HG02623 (cell line): ENCODE data around the gene PIK3R1.

Experiments
- ATAC-seq: cut with Tn5 transposase; IDR thresholded peaks from one replicate; pipeline ENCODE4 v1.9.1; 2021; ENCODE audit warnings: moderate library complexity; ENCODE audit not compliant: unreplicated experiment

Gene PIK3R1

GRCh38 chr5:68267066-68267465, 51.5 kb downstream of the PIK3R1 start:
- ATAC-seq = no peak

GRCh38 chr5:68268101-68268851, 52.7 kb downstream of the PIK3R1 start:
- no peak for ATAC-seq

- no peak for ATAC-seq
Observed at GRCh38 chr5:68268852-68269130, 53.2 kb downstream of the PIK3R1 start.

GRCh38 chr5:68269820-68270219, 54.3 kb downstream of the PIK3R1 start:
- ATAC-seq = no peak

- no peak for ATAC-seq
Observed at GRCh38 chr5:68270399-68270975, 54.9 kb downstream of the PIK3R1 start.

- no peak for ATAC-seq
Observed at GRCh38 chr5:68271124-68271523, 55.6 kb downstream of the PIK3R1 start.

GRCh38 chr5:68272289-68272688, 56.7 kb downstream of the PIK3R1 start:
- no peak for ATAC-seq

GRCh38 chr5:68273717-68274409, 58.3 kb downstream of the PIK3R1 start:
- ATAC-seq = peak; percentile 63

GRCh38 chr5:68274847-68275651, 59.5 kb downstream of the PIK3R1 start:
- peak; percentile 38 for ATAC-seq

GRCh38 chr5:68276740-68277139, 61.2 kb downstream of the PIK3R1 start:
- ATAC-seq = no peak

- ATAC-seq = no peak
Observed at GRCh38 chr5:68277431-68277830, 61.9 kb downstream of the PIK3R1 start.

GRCh38 chr5:68279984-68280383, 64.4 kb downstream of the PIK3R1 start:
- ATAC-seq = no peak

- ATAC-seq = no peak
Observed at GRCh38 chr5:68282001-68282400, 66.4 kb downstream of the PIK3R1 start.

GRCh38 chr5:68283766-68284165, 68.2 kb downstream of the PIK3R1 start:
- no peak for ATAC-seq

- peak; percentile 28 for ATAC-seq
Observed at GRCh38 chr5:68285075-68285840, 69.7 kb downstream of the PIK3R1 start.

GRCh38 chr5:68285851-68286611, 70.5 kb downstream of the PIK3R1 start:
- ATAC-seq = no peak

- no peak for ATAC-seq
Observed at GRCh38 chr5:68286612-68286912, 71.0 kb downstream of the PIK3R1 start.

GRCh38 chr5:68287631-68287975, 72.0 kb downstream of the PIK3R1 start:
- ATAC-seq = no peak

- peak; percentile 73 for ATAC-seq
Observed at GRCh38 chr5:68287976-68288706, 72.6 kb downstream of the PIK3R1 start.

GRCh38 chr5:68288707-68289134, 73.2 kb downstream of the PIK3R1 start:
- peak; percentile 20 for ATAC-seq
